Measurements from ENCODE around the gene JAML.

The JAML gene

DNA sequence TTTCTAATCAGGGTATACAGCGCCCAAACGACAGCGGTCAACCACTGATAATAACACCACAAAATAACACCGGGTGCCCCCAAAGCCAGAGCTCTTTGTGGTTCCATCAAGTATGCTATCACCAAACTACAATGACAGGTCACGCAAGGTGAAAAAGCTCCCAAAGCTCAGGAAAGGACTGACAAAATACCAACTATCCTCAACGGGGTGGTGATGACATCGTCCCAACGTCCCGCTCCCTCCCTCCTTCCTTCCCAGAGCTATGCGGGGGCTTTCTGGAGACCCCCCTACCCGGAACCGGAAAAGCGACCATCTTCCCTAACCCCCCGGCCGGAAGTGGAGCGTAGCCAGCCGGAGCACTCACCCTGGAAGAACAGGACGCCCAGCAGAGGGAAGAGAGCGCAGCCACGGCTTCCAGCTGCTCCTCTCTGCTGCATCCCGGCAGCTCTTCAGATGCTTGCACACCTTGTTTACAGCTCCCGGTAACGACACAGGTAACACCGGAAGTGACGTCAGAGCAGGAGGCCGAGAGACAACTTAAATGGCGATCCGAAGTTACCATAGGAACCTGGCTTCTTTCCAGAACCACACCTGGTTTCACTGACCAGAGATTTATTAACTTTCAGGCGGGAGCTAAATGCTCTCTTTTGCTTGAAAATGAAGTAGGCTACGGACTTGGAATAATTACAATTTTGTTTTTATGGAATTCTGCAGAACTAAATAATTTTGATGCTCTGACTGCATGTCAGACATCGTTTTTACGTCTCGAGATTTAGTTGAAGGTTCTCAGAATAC is 27.2 kb upstream of the JAML start, which contains the start of gene MPZL3:
Gene MPZL3, minus strand, starts transcription at position 508 of the 795 bp plus-strand sequence. Its CDS starts 71 bp downstream, at position 437.
- Mint-ChIP-seq H3K4me1 (peaks cover 34% of the 10 kb centered on the region), H3K27ac (ENCODE audit: low read depth) (peak within 1 kb of the TSS; percentile 100), H3K36me3 (ENCODE audit: insufficient read depth) (peaks cover 17% of the 10 kb centered on the region), H3K9me3 (no peaks in the 10 kb centered on the region), H3K27me3 (no peaks in the 10 kb centered on the region), H3K4me3 (peak within 1 kb of the TSS; percentile 99)
- DNase-seq (ENCODE audit: low spot score in 2 of 2) (peak; percentile 73 to 85), ATAC-seq (replicated peaks; ENCODE audit: extremely low read depth, poor library complexity, severe bottlenecking) (peak; percentile 87)

DNA sequence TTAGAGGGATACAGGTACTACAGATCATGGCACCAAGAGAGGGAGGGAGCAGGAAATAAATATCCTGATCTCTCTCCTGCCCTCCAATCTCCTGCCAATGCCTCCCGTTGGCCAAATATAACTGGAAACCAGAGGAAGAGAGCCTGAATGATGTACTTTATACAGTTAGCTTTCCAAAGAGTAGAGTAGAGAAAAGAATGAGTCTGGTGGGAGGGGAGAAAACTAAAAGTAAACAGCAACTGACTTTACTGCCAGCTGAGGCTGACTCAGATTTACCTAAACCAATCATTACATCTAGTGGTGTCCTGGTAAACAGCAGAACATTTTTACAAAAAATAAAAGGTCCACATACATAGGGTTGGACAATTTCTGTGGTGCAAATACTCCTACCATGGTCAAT is 22.2 kb upstream of the JAML start:
- Mint-ChIP-seq H3K27me3 (no peaks in the 10 kb centered on the region), H3K9me3 (no peaks in the 10 kb centered on the region), H3K4me1 (peaks cover 70% of the 10 kb centered on the region), H3K36me3 (ENCODE audit: insufficient read depth) (peaks cover 20% of the 10 kb centered on the region), H3K4me3 (no peak overlapping the region), H3K27ac (ENCODE audit: low read depth) (peak overlapping the region; percentile 38)
- DNase-seq (ENCODE audit: low spot score in 2 of 2) = no peak
- ATAC-seq (replicated peaks; ENCODE audit: extremely low read depth, poor library complexity, severe bottlenecking) = no peak

DNA sequence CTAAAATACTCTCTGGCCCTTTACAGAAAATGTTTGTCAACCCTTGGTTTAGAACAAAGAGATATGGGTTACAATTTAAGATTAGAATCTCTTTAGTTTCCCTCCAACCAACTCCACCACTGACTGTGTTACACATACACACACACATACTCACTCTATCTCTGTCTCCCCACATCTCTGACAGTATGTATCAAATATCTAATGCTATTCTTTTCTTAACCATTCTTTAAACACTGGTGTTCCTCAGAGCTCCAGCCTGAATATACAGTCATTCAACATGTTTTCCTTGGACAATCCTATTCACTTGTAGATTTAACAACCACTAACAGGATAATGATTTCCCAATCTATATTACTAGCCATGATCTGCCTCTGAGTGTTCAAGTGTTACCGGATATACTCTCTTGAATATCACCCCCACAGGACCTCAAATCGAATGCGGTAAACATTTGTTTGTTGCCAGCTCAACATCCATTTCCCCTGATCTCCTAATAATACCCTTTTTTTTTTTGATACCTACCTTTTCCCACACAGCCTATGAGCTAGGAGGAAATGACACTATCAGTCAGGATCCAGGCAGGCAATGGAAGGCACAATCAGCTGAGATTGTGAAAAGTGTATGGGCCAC is 21.2 kb upstream of the JAML start:
- DNase-seq (ENCODE audit: low spot score in 2 of 2) (no peak), ATAC-seq (replicated peaks; ENCODE audit: extremely low read depth, poor library complexity, severe bottlenecking) (no peak)
- H3K27me3 Mint-ChIP-seq = no peaks in the 10 kb centered on the region
- H3K27ac Mint-ChIP-seq (ENCODE audit: low read depth) = peak overlapping the region; percentile 38
- peaks cover 15% of the 10 kb centered on the region for H3K36me3 Mint-ChIP-seq (ENCODE audit: insufficient read depth)
- H3K4me1 Mint-ChIP-seq = peaks cover 74% of the 10 kb centered on the region
- H3K4me3 Mint-ChIP-seq = no peak overlapping the region
- H3K9me3 Mint-ChIP-seq = no peaks in the 10 kb centered on the region

DNA sequence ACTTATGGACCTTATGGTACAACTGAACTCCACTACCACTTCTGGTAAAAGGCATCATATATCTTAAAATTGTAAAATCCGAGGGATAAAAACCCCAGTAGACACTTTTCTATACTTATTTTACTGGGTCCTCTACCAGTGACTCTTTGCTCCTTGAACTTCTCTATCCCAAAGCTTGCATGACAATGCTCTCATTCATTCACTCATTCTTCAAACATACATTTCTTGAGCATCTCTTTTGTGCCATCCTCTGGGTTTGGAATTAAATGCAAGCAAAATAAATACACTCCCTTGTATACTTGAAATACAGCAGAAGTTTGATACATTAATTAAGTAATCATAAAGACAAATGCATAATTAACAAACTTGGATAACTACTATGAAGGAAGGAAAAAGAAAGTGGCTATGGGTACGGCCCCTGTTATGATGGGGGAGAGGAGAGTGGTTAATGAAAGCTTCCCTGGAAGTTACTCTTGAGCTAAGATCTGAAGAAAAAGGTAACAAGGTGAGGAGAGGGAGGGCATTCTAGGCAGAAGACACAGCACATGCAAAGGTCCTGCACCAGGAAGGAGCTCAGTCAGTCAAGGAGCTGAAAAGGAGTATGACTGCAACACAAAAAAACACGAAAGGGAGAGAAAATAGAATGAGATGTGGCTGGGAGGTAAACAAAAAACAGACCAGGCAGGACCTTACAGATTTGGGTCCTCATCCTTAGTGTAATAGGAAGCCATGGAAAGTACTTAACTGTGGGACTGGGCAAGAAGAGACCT is 19.4 kb upstream of the JAML start:
- Mint-ChIP-seq H3K36me3 (ENCODE audit: insufficient read depth) (peaks cover 14% of the 10 kb centered on the region), H3K9me3 (no peaks in the 10 kb centered on the region), H3K4me1 (peaks cover 80% of the 10 kb centered on the region), H3K27me3 (no peaks in the 10 kb centered on the region), H3K4me3 (no peak overlapping the region), H3K27ac (ENCODE audit: low read depth) (peak overlapping the region; percentile 93)
- DNase-seq (ENCODE audit: low spot score in 2 of 2) (no peak), ATAC-seq (replicated peaks; ENCODE audit: extremely low read depth, poor library complexity, severe bottlenecking) (no peak)

DNA sequence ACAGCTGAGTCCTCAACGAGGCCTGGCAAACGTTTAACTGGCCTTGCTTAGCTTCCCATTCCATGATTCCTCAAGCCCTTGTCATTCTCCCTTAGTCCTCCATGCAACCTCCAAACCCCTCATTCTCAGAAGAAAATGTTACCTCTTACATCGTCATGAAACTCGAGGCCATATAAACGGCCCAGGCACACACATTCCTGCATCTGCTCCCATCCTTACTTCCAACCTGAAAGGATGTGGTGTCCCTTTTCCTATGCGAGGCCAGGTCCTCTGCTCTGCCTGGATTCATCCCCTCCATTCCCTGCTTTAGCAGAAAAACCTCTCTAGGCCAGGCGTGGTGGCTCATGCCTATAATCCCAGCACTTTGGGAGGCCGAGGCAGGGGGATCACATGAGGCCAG is 18.4 kb upstream of the JAML start:
- DNase-seq (ENCODE audit: low spot score in 2 of 2) (no peak), ATAC-seq (replicated peaks; ENCODE audit: extremely low read depth, poor library complexity, severe bottlenecking) (no peak)
- Mint-ChIP-seq H3K9me3 (no peaks in the 10 kb centered on the region), H3K4me1 (peaks cover 90% of the 10 kb centered on the region), H3K27ac (ENCODE audit: low read depth) (peak overlapping the region; percentile 93), H3K4me3 (peak overlapping the region; percentile 2), H3K36me3 (ENCODE audit: insufficient read depth) (peaks cover 21% of the 10 kb centered on the region), H3K27me3 (no peaks in the 10 kb centered on the region)

DNA sequence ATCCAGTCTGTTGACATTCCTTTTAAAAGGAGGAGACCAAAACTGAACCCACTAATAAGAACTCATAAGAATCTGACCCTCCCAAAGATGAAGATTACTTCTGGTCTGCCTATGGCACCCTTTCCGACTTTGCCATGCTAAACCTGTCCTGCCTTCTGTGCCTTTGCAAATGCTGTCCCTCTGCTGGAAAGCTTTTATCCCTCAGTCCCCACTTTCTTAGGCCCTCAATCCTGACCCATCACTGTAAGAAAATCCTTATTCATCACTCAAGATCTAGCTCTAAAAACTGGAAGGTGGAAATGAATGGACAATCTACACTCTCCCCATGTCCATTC is 16.9 kb upstream of the JAML start:
- Mint-ChIP-seq H3K4me1 (peaks cover 82% of the 10 kb centered on the region), H3K9me3 (no peaks in the 10 kb centered on the region), H3K27me3 (no peaks in the 10 kb centered on the region), H3K27ac (ENCODE audit: low read depth) (peak overlapping the region; percentile 93), H3K4me3 (peak overlapping the region; percentile 63), H3K36me3 (ENCODE audit: insufficient read depth) (peaks cover 24% of the 10 kb centered on the region)
- ATAC-seq (replicated peaks; ENCODE audit: extremely low read depth, poor library complexity, severe bottlenecking) = no peak
- DNase-seq (ENCODE audit: low spot score in 2 of 2) = no peak

DNA sequence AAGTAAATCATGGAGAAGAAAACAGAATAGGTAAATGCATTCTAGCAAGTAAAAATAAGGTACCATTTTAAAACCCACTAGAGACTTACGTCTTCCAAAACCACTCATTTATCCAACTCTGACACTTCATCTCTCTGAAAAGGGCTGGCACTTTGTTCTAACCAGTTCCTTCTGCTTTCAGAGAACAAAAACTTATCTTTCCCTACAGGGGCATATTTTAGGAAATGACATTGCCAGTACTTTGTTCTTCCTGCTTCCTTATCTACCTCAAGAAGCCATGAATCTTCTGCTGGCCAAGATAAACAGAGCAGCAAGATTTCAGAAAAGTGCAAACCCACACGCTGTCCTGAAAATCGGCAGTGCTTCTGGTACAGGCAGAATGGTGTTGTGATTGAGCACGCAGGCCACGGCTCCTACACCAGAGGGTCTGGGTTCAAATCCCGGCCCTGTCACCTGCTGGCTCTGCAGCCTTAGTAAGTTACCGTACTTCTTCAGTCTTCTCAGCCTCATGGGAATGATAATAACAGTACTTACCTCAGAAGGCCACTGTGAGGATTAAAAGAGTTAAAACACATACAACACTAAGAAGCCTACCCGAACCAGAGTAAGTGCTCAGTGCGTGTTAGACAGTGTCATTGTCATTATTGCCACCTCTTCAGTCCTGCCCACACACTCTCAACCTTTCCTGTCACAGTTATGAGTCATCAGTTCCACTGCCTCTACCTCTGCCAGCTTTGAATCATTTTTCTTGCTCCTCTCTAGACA is 16.4 kb upstream of the JAML start:
- Mint-ChIP-seq H3K4me3 (peak overlapping the region; percentile 63), H3K27ac (ENCODE audit: low read depth) (peak overlapping the region; percentile 93), H3K27me3 (no peaks in the 10 kb centered on the region), H3K9me3 (no peaks in the 10 kb centered on the region), H3K4me1 (peaks cover 79% of the 10 kb centered on the region), H3K36me3 (ENCODE audit: insufficient read depth) (peaks cover 27% of the 10 kb centered on the region)
- ATAC-seq (replicated peaks; ENCODE audit: extremely low read depth, poor library complexity, severe bottlenecking) = peak; percentile 100
- DNase-seq (ENCODE audit: low spot score in 2 of 2) = peak in 1 of 2 donors; percentile 48

DNA sequence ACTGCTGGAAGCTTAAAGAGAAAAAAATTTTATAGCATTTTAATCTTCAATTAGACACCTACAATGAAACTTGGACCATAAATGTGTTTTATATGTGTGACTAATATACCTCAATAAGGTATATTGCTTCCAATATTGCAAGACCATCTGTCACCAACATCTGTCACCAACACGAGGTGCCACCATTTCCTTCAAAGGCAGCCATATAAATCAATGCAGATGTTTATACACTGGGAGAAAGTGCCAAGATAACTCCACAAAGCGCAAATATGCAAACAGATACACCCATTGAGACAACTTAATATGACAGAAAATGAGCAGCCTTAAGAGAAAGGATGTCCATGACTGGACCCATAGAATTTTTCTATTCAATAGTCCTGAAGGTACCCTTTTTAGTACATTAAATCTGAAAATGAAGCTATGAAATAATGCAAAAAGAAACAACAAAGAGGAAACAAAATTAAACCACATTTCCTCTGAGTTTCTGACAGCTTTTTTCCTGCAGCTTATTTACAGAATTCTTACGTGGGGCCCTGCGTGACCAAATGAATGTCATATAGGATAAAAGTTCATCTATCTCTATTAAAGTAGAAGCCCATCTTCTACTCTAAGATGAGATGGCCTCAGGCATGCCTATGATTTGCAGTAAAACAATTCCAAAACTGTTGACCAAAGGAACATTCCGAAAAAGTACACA is 14.8 kb upstream of the JAML start:
- H3K36me3 Mint-ChIP-seq (ENCODE audit: insufficient read depth) = peaks cover 29% of the 10 kb centered on the region

DNA sequence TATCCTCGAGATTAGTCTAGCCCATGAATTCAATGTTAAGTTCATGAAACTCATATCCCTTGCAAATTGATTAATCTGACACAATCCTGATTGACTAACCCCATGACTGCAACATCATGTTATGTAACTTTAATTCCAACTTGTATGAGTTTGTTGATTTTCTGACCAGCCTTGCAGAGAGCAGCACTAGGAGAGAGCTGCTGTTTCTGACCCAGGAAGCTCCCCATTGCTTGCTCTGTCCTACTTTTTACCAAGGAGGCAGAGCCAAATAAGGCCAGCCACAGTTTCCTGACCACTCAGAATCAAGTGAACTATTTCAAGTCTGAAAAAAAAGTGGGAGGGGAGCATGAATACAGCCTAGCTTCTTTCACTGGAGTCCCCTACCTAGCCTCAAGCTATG is 14.1 kb upstream of the JAML start:
- peak overlapping the region; percentile 5 for H3K4me3 Mint-ChIP-seq

More for the DNA sequence above, 14.8 kb upstream of the JAML start:
- ATAC-seq (replicated peaks; ENCODE audit: extremely low read depth, poor library complexity, severe bottlenecking) = no peak
- peaks cover 72% of the 10 kb centered on the region for H3K4me1 Mint-ChIP-seq
- H3K27me3 Mint-ChIP-seq = no peaks in the 10 kb centered on the region
- H3K9me3 Mint-ChIP-seq = no peaks in the 10 kb centered on the region
- H3K27ac Mint-ChIP-seq (ENCODE audit: low read depth) = peak overlapping the region; percentile 93
- H3K4me3 Mint-ChIP-seq = peak overlapping the region; percentile 63
- DNase-seq (ENCODE audit: low spot score in 2 of 2) = no peak

DNA sequence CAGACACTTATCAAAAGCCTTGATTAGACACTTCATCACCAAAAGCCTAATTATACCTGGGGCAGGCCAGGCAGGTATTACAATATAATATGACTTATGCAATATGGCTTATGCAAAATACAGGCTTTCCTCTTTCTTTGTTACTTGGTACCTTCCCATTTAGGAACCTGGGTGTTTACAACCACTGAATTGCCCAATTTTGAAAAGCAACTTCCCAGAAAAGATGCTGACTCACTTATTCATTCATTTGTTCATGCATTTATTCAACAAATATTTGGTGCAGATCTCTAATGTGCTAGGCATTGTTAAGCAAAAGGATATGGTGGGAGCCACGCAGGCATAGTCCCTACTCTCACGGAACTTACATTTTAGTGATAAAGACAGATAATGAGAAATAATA is 13.6 kb upstream of the JAML start:
- no peak overlapping the region for H3K27ac Mint-ChIP-seq (ENCODE audit: low read depth)
- H3K4me1 Mint-ChIP-seq = peaks cover 64% of the 10 kb centered on the region
- H3K4me3 Mint-ChIP-seq = peak overlapping the region; percentile 5
- H3K9me3 Mint-ChIP-seq = no peaks in the 10 kb centered on the region
- DNase-seq (ENCODE audit: low spot score in 2 of 2) (no peak), ATAC-seq (replicated peaks; ENCODE audit: extremely low read depth, poor library complexity, severe bottlenecking) (no peak)
- H3K36me3 Mint-ChIP-seq (ENCODE audit: insufficient read depth) = peaks cover 32% of the 10 kb centered on the region
- no peaks in the 10 kb centered on the region for H3K27me3 Mint-ChIP-seq

More for the DNA sequence above, 14.1 kb upstream of the JAML start:
- H3K4me1 Mint-ChIP-seq = peaks cover 69% of the 10 kb centered on the region
- no peak for ATAC-seq (replicated peaks; ENCODE audit: extremely low read depth, poor library complexity, severe bottlenecking)
- H3K36me3 Mint-ChIP-seq (ENCODE audit: insufficient read depth) = peaks cover 32% of the 10 kb centered on the region
- no peak overlapping the region for H3K27ac Mint-ChIP-seq (ENCODE audit: low read depth)
- DNase-seq (ENCODE audit: low spot score in 2 of 2) = no peak
- H3K27me3 Mint-ChIP-seq = no peaks in the 10 kb centered on the region
- H3K9me3 Mint-ChIP-seq = no peaks in the 10 kb centered on the region

DNA sequence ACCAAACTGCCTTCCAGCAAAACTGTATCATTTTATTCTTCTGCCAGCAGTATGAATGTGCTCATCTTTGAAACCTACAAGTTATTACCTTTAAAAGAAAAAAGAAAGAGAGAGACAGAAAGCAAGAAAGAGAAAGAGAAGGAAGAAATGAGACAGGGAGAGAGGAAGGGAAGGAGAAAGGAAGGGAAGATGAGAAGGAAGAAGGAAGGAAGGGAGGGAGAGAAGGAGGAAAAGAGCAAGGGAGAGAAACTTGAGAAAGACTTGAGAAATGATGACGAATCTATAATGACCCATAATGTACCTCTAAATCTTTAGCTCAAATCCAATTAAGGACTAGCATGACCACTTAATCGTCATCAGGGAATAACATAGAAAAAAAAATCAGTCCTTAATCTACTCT is 11.4 kb upstream of the JAML start:
- H3K9me3 Mint-ChIP-seq = no peaks in the 10 kb centered on the region
- H3K36me3 Mint-ChIP-seq (ENCODE audit: insufficient read depth) = peaks cover 27% of the 10 kb centered on the region
- H3K4me1 Mint-ChIP-seq = peaks cover 42% of the 10 kb centered on the region
- no peaks in the 10 kb centered on the region for H3K27me3 Mint-ChIP-seq
- DNase-seq (ENCODE audit: low spot score in 2 of 2) (no peak), ATAC-seq (replicated peaks; ENCODE audit: extremely low read depth, poor library complexity, severe bottlenecking) (no peak)
- H3K27ac Mint-ChIP-seq (ENCODE audit: low read depth) = no peak overlapping the region
- H3K4me3 Mint-ChIP-seq = no peak overlapping the region

DNA sequence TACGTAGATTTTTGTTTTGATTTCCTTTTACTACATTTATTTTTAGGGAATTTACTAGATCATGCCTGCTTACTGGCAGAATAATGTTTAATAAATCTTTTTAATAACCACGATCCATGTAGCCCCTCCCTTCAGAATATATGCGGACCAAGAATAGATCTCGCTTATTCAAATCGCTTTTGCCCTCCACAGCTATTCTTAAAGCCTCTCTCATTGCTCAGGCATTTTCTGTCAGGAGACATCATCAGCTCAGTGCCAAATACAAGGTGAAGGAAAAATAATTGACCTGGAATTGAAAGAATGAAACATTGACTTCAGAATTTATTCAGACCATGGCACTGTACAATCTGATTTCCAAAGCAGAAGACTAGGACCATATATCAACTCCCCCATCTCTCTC is 10.0 kb upstream of the JAML start:
- Mint-ChIP-seq H3K4me1 (peaks cover 32% of the 10 kb centered on the region), H3K36me3 (ENCODE audit: insufficient read depth) (peaks cover 30% of the 10 kb centered on the region), H3K4me3 (no peak overlapping the region), H3K9me3 (no peaks in the 10 kb centered on the region), H3K27me3 (no peaks in the 10 kb centered on the region), H3K27ac (ENCODE audit: low read depth) (no peak overlapping the region)
- DNase-seq (ENCODE audit: low spot score in 2 of 2) = no peak
- no peak for ATAC-seq (replicated peaks; ENCODE audit: extremely low read depth, poor library complexity, severe bottlenecking)
